Esophagus muscularis mucosa (tissue), 4 donors: Measurements from ENCODE around the gene PSG3.
"Not testable (repeated sequence)": the region's sequence is repeated elsewhere in the genome, so short reads cannot be mapped to it uniquely, and the experiment has no call there.

Experiments used
- CTCF ChIP-seq, 3 experiments: fragments of 200-600 bp in 2 of 3; fragments of 450-650 bp in 1 of 3; sonication (generic) in 2 of 3; IDR thresholded peaks; one replicate each; pipeline ENCODE4 v1.5.1; 2017 to 2019; ENCODE audit warnings: antibody characterized with exemption in 3 of 3, mild to moderate bottlenecking in 2 of 3, moderate library complexity in 1 of 3
- EP300 ChIP-seq: sonication (generic); formaldehyde crosslinking; IDR thresholded peaks from one replicate; pipeline ENCODE4 v1.6.1; 2017; ENCODE audit warnings: antibody characterized with exemption
- POLR2A ChIP-seq: fragments of 450-650 bp; IDR thresholded peaks from one replicate; pipeline ENCODE4 v1.6.1; 2017; ENCODE audit warnings: antibody characterized with exemption, moderate library complexity, mild to moderate bottlenecking, low read depth

GRCh38 chr19:42774510-42775158 lies 34.4 kb upstream of the PSG3 start:
- TF ChIP-seq EP300; CTCF (IDR thresholded peaks at IDR 0.05); POLR2A: not testable (repeated sequence)
